Ovary (tissue), 9 donors: ENCODE data around the gene MYO5B. TPM values are rescaled to one million over a fixed set of nuclear protein-coding genes. Genes with fewer than 3 reads are reported as not detected.

ENCODE experiments used
- DNase-seq, 5 donors: peaks; one replicate each; pipeline ENCODE4 v3.0.0-alpha.2; 2019 to 2020
- H3K27ac ChIP-seq, 2 donors: fragments of 200-600 bp; one replicate each; pipeline versions ENCODE4 v1.5.1 to v1.8.0; 2019 to 2022
- H3K27me3 ChIP-seq: fragments of 200-600 bp; one replicate; pipeline ENCODE4 v1.8.0; 2022
- H3K36me3 ChIP-seq: fragments of 200-600 bp; sonication (generic); one replicate; pipeline ENCODE4 v1.5.1; 2019
- H3K4me1 ChIP-seq: one replicate; pipeline ENCODE4 v1.8.1; 2013; ENCODE audit warnings: mild to moderate bottlenecking, moderate library complexity; ENCODE audit not compliant: insufficient read depth
- H3K4me3 ChIP-seq: fragments of 200-600 bp; sonication (generic); one replicate; pipeline ENCODE4 v1.5.1; 2017
- H3K9me3 ChIP-seq, 2 donors: fragments of 200-600 bp in 1 of 2; sonication (generic) in 1 of 2; one replicate each; pipeline versions ENCODE4 v1.5.1 to v1.8.1; 2013 to 2019; ENCODE audit warnings: mild to moderate bottlenecking in 1 of 2, moderate library complexity in 1 of 2
- EP300 ChIP-seq: sonication (generic); formaldehyde crosslinking; IDR thresholded peaks from one replicate; pipeline ENCODE4 v1.6.1; 2017; ENCODE audit warnings: antibody characterized with exemption
- POLR2A ChIP-seq: fragments of 450-650 bp; IDR thresholded peaks from one replicate; pipeline ENCODE4 v1.6.1; 2017; ENCODE audit warnings: antibody characterized with exemption, mild to moderate bottlenecking, moderate library complexity
- WGBS, 3 donors: extraction: QIAGEN DNeasy Blood & Tissue Kit in 1 of 3; methylation state at CpG; one replicate each; pipeline versions ENCODE4 v1.1.5 to v1.1.7; 2013 to 2017; 5-methylcytosine and 5-hydroxymethylcytosine counted together
- intact Hi-C, 4 donors: fragments of 100-400 bp; cut with DNase I; formaldehyde crosslinking; loops; one replicate each; pipeline versions ENCODE4 v1.11.0 to v1.15.1; 2022 to 2023
- polyA plus RNA-seq, 2 donors: library from polyadenylated mRNA; stranded (reverse); fragments of 200-250 nt in 1 of 2; fragments of 350-450 nt in 1 of 2; fragmentation: Illumina TruSeq in 1 of 2; extraction: RNeasy Lipid Tissue Mini Kit (QIAGEN cat#74804) in 1 of 2; gene quantifications; one replicate each; pipeline ENCODE4 v1.2.3, GENCODE V29; 2013 to 2014
- total RNA-seq, 7 donors: library from RNA; depleted of rRNA in 2 of 7; stranded (reverse); fragments of >200 nt in 2 of 7; fragmentation: NEBNext Ultra II Directional in 3 of 7; extraction: Animal tissue kit (Norgen Biotek cat#: 25700) in 3 of 7; gene quantifications; one replicate each; pipeline versions ENCODE4 v1.1.0 to v1.2.4, GENCODE V29; 2016 to 2023
- TF ChIP-seq, protein P1 (sequence below), 3 donors: fragments of 450-650 bp in 2 of 3; fragments of 200-600 bp in 1 of 3; IDR thresholded peaks; one replicate each; pipeline versions ENCODE4 v1.5.1 to v1.8.0; 2016 to 2022; ENCODE audit warnings: antibody characterized with exemption in 3 of 3, mild to moderate bottlenecking in 1 of 3
- donor health status: DM: no; HTN: no; CAD: no; lungs with moderate emphysema.
- donor health status: DM: no; HTN: no; CAD: no.
- donor health status: Bipolar disorder and iron deficiency.
- donor health status: DM: yes; HTN: yes; CAD: no.
- donor health status: DM: no; HTN: no; CAD: no.
- donor health status: DM: yes; HTN: yes; CAD: no.

Gene MYO5B
- total and polyA plus RNA-seq, 9 donors, result 0.25 to 25.5 (median 1.5) TPM

GRCh38 chr18:50053111-50053510, 141.8 kb downstream of the MYO5B start:
- H3K9me3 ChIP-seq, result no peaks in the 10 kb centered on the region
- DNase-seq, result no peak

DNA sequence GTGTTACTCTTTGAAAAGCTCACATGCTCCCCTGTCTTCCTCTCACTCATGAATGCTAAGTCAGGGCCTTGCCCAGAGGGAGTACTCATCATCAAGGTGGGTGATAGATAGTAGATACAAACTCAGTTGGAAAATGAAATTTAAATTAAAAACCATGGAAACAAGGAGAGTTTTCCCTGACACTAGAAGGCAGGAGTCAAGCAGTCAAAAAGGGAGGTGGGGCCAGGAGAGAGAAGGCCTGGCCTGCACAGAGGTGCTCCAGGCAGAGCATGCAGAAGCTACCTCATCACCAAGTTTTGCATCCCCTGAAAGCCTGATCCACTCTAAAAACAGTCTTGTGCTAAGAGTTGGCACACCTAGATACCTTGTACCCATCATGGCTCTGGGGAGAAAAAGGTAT, 143.7 kb downstream of the MYO5B start:
- DNase-seq, result no peak
- H3K4me3 ChIP-seq, result no peak overlapping the region
- no peaks in the 10 kb centered on the region for H3K36me3 ChIP-seq
- H3K9me3 ChIP-seq, result no peaks in the 10 kb centered on the region
- no peaks in the 10 kb centered on the region for H3K4me1 ChIP-seq
- H3K27ac ChIP-seq, result no peak overlapping the region
- intact Hi-C loops, result no loop called here
- no peaks in the 10 kb centered on the region for H3K27me3 ChIP-seq
- TF ChIP-seq POLR2A, result no peak
- TF ChIP-seq, protein P1, sequence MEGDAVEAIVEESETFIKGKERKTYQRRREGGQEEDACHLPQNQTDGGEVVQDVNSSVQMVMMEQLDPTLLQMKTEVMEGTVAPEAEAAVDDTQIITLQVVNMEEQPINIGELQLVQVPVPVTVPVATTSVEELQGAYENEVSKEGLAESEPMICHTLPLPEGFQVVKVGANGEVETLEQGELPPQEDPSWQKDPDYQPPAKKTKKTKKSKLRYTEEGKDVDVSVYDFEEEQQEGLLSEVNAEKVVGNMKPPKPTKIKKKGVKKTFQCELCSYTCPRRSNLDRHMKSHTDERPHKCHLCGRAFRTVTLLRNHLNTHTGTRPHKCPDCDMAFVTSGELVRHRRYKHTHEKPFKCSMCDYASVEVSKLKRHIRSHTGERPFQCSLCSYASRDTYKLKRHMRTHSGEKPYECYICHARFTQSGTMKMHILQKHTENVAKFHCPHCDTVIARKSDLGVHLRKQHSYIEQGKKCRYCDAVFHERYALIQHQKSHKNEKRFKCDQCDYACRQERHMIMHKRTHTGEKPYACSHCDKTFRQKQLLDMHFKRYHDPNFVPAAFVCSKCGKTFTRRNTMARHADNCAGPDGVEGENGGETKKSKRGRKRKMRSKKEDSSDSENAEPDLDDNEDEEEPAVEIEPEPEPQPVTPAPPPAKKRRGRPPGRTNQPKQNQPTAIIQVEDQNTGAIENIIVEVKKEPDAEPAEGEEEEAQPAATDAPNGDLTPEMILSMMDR (IDR thresholded peaks at IDR 0.05), result no peak
- TF ChIP-seq EP300, result no peak

More at GRCh38 chr18:50053111-50053510, 141.8 kb downstream of the MYO5B start:
- intact Hi-C loops, result loop anchor here in 1 of 4 donors (2.0 kb wide), 1 partner anchor 28 kb away; no protein-coding TSS in a partner anchor
- WGBS, 3 donors, result 39 to 60% (median 51%) methylated on average over 5 of the region's 5 CpGs
- H3K27me3 ChIP-seq, result no peaks in the 10 kb centered on the region
- TF ChIP-seq, protein P1 (IDR thresholded peaks at IDR 0.05), result no peak
- no peak for TF ChIP-seq POLR2A
- no peak for TF ChIP-seq EP300
- no peak overlapping the region for H3K4me3 ChIP-seq
- H3K4me1 ChIP-seq, result no peaks in the 10 kb centered on the region
- no peaks in the 10 kb centered on the region for H3K36me3 ChIP-seq
- no peak overlapping the region for H3K27ac ChIP-seq

GRCh38 chr18:50045126-50045525, 149.8 kb downstream of the MYO5B start:
- 58 to 67% (median 63%) methylated on average over 4 of the region's 4 CpGs for WGBS, 3 donors
- H3K36me3 ChIP-seq, result no peaks in the 10 kb centered on the region
- intact Hi-C loops, result no loop called here
- no peaks in the 10 kb centered on the region for H3K27me3 ChIP-seq
- H3K9me3 ChIP-seq, result no peaks in the 10 kb centered on the region
- DNase-seq, result no peak
- H3K4me3 ChIP-seq, result no peak overlapping the region
- no peaks in the 10 kb centered on the region for H3K4me1 ChIP-seq
- TF ChIP-seq EP300 (no peak), POLR2A (no peak)
- TF ChIP-seq, protein P1 (IDR thresholded peaks at IDR 0.05), result no peak
- H3K27ac ChIP-seq, result no peak overlapping the region

- no peak overlapping the region for H3K4me3 ChIP-seq
- DNase-seq, result no peak
- H3K36me3 ChIP-seq, result no peaks in the 10 kb centered on the region
- WGBS, 3 donors, result 49 to 59% (median 52%) methylated on average over 3 of the region's 3 CpGs
- no peaks in the 10 kb centered on the region for H3K4me1 ChIP-seq
- TF ChIP-seq EP300 (no peak), POLR2A (no peak)
- TF ChIP-seq, protein P1 (IDR thresholded peaks at IDR 0.05), result no peak
- H3K9me3 ChIP-seq, result no peaks in the 10 kb centered on the region
- H3K27me3 ChIP-seq, result no peaks in the 10 kb centered on the region
- H3K27ac ChIP-seq, result no peak overlapping the region
- intact Hi-C loops, result no loop called here
Measured at GRCh38 chr18:50044402-50044801, 150.5 kb downstream of the MYO5B start.
